ENCODE data around the gene CAPN2. TPM values are rescaled to one million over a fixed set of nuclear protein-coding genes. Genes with fewer than 3 reads are reported as not detected.

Gene CAPN2
- total and polyA plus RNA-seq, 4 donors, result 99.8 to 213 (median 199) TPM

DNA sequence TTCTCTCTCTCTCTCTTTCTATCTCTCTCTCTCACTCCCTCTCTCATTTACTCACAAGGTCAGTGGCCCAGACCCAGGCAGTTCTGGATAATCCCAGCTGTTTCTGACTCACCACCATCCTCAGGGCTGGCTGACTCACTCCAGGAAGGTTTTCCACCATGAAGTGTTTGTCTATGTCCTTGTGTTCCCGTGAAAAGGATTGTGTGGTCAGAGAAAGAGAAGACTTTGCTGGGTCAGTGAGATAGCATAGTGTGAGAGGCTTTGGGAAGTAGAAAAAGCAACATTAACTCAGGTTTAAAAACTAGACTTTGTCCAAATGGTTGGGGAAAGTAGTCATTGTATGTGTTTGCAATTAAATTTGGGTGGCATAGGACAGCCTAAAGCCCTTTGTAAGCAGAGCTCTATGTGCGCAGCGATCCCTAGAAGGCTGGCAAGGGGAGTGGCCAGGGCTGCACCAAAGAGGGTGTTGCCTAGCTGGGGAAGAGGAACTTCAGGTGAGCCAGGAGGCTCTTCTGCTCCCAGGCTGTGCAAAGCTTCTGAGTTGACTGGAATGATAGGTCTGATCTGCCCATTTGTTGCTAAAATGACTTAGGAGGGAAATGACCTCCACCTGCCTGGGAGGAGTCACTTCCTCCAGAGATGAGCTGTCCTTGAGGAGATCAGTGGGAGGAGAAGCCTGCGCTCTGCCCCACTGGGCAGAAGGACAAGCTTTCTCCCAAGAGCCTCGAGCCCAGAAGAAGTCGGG lies 4.9 kb upstream of the CAPN2 start:
- H3K4me3 ChIP-seq (ENCODE audit: low read length in 2 of 2), result no peak overlapping the region
- H3K9me3 ChIP-seq (ENCODE audit: control insufficient read depth, low read length), result no peaks in the 10 kb centered on the region
- H3K36me3 ChIP-seq (ENCODE audit: control insufficient read depth in 1 of 2, insufficient read depth in 2 of 2, low read length in 1 of 2), result no peaks in the 10 kb centered on the region
- H3K27me3 ChIP-seq (ENCODE audit: control insufficient read depth in 1 of 2, insufficient read depth in 2 of 2, low read length in 1 of 2), result no peaks in the 10 kb centered on the region
- 36 to 53% methylated on average over 6 of the region's 6 CpGs for WGBS, 2 donors
- peak; percentile 86 for DNase-seq
- intact Hi-C loops (cut with DNase I), result loop anchor here in 1 of 2 donors (5.0 kb wide), 1 partner anchor 120 kb away; no protein-coding TSS in a partner anchor
- peaks cover 0 to 6% of the 10 kb centered on the region in 2 donors for H3K4me1 ChIP-seq (ENCODE audit: control insufficient read depth in 1 of 2, insufficient read depth in 2 of 2, low read length in 2 of 2)
- peak; percentile 86 for ATAC-seq (ENCODE audit: low FRiP score)
- peak overlapping the region; percentile 18 to 82 for H3K27ac ChIP-seq (ENCODE audit: low read depth in 1 of 2, low read length in 2 of 2)

- Histone ChIP-seq H3K27me3 (ENCODE audit: control insufficient read depth in 1 of 2, insufficient read depth in 2 of 2, low read length in 1 of 2) (no peaks in the 10 kb centered on the region), H3K27ac (ENCODE audit: low read depth in 1 of 2, low read length in 2 of 2) (peak overlapping the region; percentile 18 to 82), H3K36me3 (ENCODE audit: control insufficient read depth in 1 of 2, insufficient read depth in 2 of 2, low read length in 1 of 2) (no peaks in the 10 kb centered on the region), H3K4me1 (ENCODE audit: control insufficient read depth in 1 of 2, insufficient read depth in 2 of 2, low read length in 2 of 2) (peaks cover 0 to 6% of the 10 kb centered on the region in 2 donors), H3K9me3 (ENCODE audit: control insufficient read depth, low read length) (no peaks in the 10 kb centered on the region), H3K4me3 (ENCODE audit: low read length in 2 of 2) (no peak overlapping the region)
- ATAC-seq (ENCODE audit: low FRiP score) (no peak), DNase-seq (no peak)
- intact Hi-C loops (cut with DNase I), result loop anchor here in 1 of 2 donors (5.0 kb wide), 1 partner anchor 119 kb away; no protein-coding TSS in a partner anchor
- 70 to 77% methylated on average over 5 of the region's 5 CpGs for WGBS, 2 donors
Observed at GRCh38 chr1:223708001-223708359, 4.4 kb upstream of the CAPN2 start.

DNA sequence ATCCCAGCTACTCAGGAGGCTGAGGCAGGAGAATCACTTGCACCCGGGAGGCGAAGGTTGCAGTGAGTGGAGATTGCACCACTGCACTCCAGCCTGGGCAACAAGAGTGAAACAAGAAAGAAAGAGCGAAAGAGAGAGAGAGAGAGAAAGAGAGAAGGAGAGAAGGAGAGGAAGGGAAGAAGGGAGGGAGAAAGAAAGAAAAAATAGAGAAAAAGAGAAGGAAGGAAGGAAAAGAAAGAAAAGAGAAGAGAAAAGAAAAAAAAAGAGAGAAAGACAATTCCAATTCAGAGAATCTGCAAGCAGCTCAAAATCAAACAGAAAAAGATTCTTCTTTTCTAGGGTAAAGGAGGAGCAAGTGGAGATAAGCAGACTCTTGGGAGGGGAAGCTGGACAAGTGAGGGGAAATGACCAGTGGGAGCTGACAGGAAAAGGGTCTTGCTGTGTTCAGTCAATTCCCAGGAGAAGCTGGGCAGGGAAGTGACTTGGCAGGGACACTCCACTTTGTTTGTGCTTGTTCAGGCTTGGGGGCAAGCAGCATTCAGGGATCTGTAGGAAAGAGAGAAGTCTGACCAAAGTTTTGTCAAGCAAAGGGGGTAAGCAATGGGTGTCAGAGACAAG lies 3.6 kb upstream of the CAPN2 start:
- no peaks in the 10 kb centered on the region for H3K9me3 ChIP-seq (ENCODE audit: control insufficient read depth, low read length)
- no peaks in the 10 kb centered on the region for H3K36me3 ChIP-seq (ENCODE audit: control insufficient read depth in 1 of 2, insufficient read depth in 2 of 2, low read length in 1 of 2)
- no peaks in the 10 kb centered on the region for H3K27me3 ChIP-seq (ENCODE audit: control insufficient read depth in 1 of 2, insufficient read depth in 2 of 2, low read length in 1 of 2)
- WGBS, 2 donors, result 96 to 99% methylated on average over 3 of the region's 3 CpGs
- DNase-seq (no peak), ATAC-seq (ENCODE audit: low FRiP score) (no peak)
- H3K27ac ChIP-seq (ENCODE audit: low read depth in 1 of 2, low read length in 2 of 2), result no peak overlapping the region
- H3K4me3 ChIP-seq (ENCODE audit: low read length in 2 of 2), result no peak overlapping the region
- peaks cover 0 to 6% of the 10 kb centered on the region in 2 donors for H3K4me1 ChIP-seq (ENCODE audit: control insufficient read depth in 1 of 2, insufficient read depth in 2 of 2, low read length in 2 of 2)
- intact Hi-C loops (cut with DNase I), result loop anchor here in 1 of 2 donors (5.0 kb wide), 1 partner anchor 119 kb away; no protein-coding TSS in a partner anchor

DNA sequence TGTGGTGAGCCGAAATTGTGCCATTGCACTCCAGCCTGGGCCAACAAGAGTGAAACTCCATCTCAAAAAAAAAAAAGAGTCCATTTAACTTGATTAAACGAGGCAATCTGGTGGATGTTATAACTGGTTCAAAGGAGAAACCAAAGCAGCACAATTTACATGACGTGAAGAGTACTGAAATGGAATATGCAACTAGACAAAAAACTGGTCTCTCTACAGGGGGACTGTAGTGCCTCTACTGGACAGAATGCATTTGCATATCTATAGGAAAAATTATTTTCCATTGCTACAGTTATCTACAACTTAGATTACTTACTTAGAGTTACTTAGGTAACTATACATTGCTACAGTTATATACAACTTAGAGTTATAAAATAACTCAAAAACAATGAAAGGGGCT lies 2.7 kb upstream of the CAPN2 start:
- no peak for ATAC-seq (ENCODE audit: low FRiP score)
- 49 to 52% methylated on average over 3 of the region's 3 CpGs for WGBS, 2 donors
- Histone ChIP-seq H3K36me3 (ENCODE audit: control insufficient read depth in 1 of 2, insufficient read depth in 2 of 2, low read length in 1 of 2) (no peaks in the 10 kb centered on the region), H3K4me1 (ENCODE audit: control insufficient read depth in 1 of 2, insufficient read depth in 2 of 2, low read length in 2 of 2) (peaks cover 0 to 6% of the 10 kb centered on the region in 2 donors), H3K9me3 (ENCODE audit: control insufficient read depth, low read length) (no peaks in the 10 kb centered on the region), H3K4me3 (ENCODE audit: low read length in 2 of 2) (no peak overlapping the region), H3K27ac (ENCODE audit: low read depth in 1 of 2, low read length in 2 of 2) (no peak overlapping the region), H3K27me3 (ENCODE audit: control insufficient read depth in 1 of 2, insufficient read depth in 2 of 2, low read length in 1 of 2) (no peaks in the 10 kb centered on the region)
- intact Hi-C loops (cut with DNase I), result loop anchor here in 1 of 2 donors (5.0 kb wide), 1 partner anchor 118 kb away; no protein-coding TSS in a partner anchor
- no peak for DNase-seq

DNA sequence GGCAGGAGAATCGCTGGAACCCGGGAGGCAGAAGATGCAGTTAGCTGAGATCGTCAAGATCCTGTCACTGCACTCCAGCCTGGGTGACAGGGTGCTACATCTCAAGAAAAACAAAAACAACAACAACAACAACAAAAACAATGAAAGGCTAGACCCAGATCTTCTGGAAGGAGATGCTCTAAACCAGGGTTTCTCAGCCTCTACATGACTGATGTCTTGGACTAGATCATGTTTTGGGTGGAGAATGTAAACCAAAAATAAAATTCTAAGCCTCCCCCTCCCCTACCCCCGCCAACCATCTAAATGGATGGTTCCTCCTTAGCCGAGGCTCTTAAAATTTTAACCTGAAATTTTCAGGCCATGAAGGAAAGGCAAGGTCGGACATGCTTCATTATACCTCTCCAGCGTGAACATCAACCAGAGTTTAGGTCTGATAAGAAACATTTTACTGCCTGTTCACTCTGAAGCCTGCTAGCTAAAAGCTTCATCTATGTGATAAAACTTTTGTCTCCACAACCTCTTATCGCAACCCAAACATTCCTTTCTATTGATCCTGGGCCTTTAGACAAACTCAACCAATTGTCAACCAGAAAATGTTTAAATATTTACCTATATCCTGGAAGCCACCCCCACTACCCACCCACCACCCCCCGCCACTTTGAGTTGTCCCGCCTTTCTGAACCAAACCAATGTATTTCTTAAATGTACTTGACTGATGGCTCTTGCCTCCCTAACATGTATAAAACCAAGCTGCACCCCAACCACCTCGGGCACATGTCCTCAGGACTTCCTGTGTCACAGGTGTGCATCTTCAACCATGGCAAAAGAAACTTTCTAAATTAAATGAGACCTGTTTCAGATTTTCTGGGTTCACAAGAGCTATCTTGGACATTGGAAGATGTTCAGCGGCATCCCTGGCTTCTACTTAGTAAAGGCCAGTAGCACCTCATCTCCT lies 1.9 kb upstream of the CAPN2 start:
- DNase-seq (no peak), ATAC-seq (ENCODE audit: low FRiP score) (no peak)
- 87 to 96% methylated on average over 12 of the region's 12 CpGs for WGBS, 2 donors
- H3K36me3 ChIP-seq (ENCODE audit: control insufficient read depth in 1 of 2, insufficient read depth in 2 of 2, low read length in 1 of 2), result no peaks in the 10 kb centered on the region
- no peak overlapping the region for H3K4me3 ChIP-seq (ENCODE audit: low read length in 2 of 2)
- no peaks in the 10 kb centered on the region for H3K27me3 ChIP-seq (ENCODE audit: control insufficient read depth in 1 of 2, insufficient read depth in 2 of 2, low read length in 1 of 2)
- no peaks in the 10 kb centered on the region for H3K9me3 ChIP-seq (ENCODE audit: control insufficient read depth, low read length)
- intact Hi-C loops (cut with DNase I), result no loop called here
- peaks cover 0 to 1% of the 10 kb centered on the region in 2 donors for H3K4me1 ChIP-seq (ENCODE audit: control insufficient read depth in 1 of 2, insufficient read depth in 2 of 2, low read length in 2 of 2)
- no peak overlapping the region for H3K27ac ChIP-seq (ENCODE audit: low read depth in 1 of 2, low read length in 2 of 2)

GRCh38 chr1:223711173-223711572 lies 1.2 kb upstream of the CAPN2 start:
- H3K36me3 ChIP-seq (ENCODE audit: control insufficient read depth in 1 of 2, insufficient read depth in 2 of 2, low read length in 1 of 2), result no peaks in the 10 kb centered on the region
- H3K27ac ChIP-seq (ENCODE audit: low read depth in 1 of 2, low read length in 2 of 2), result no peak overlapping the region
- DNase-seq (no peak), ATAC-seq (ENCODE audit: low FRiP score) (no peak)
- 83 to 90% methylated on average over 1 of the region's 1 CpG for WGBS, 2 donors
- no peaks in the 10 kb centered on the region for H3K4me1 ChIP-seq (ENCODE audit: control insufficient read depth in 1 of 2, insufficient read depth in 2 of 2, low read length in 2 of 2)
- H3K9me3 ChIP-seq (ENCODE audit: control insufficient read depth, low read length), result no peaks in the 10 kb centered on the region
- no peaks in the 10 kb centered on the region for H3K27me3 ChIP-seq (ENCODE audit: control insufficient read depth in 1 of 2, insufficient read depth in 2 of 2, low read length in 1 of 2)
- intact Hi-C loops (cut with DNase I), result no loop called here
- H3K4me3 ChIP-seq (ENCODE audit: low read length in 2 of 2), result no peak overlapping the region

- Histone ChIP-seq H3K27ac (ENCODE audit: low read depth in 1 of 2, low read length in 2 of 2) (peak overlapping the region; percentile 13 to 64), H3K4me1 (ENCODE audit: control insufficient read depth in 1 of 2, insufficient read depth in 2 of 2, low read length in 2 of 2) (no peaks in the 10 kb centered on the region), H3K36me3 (ENCODE audit: control insufficient read depth in 1 of 2, insufficient read depth in 2 of 2, low read length in 1 of 2) (no peaks in the 10 kb centered on the region), H3K4me3 (ENCODE audit: low read length in 2 of 2) (no peak overlapping the region), H3K27me3 (ENCODE audit: control insufficient read depth in 1 of 2, insufficient read depth in 2 of 2, low read length in 1 of 2) (no peaks in the 10 kb centered on the region), H3K9me3 (ENCODE audit: control insufficient read depth, low read length) (no peaks in the 10 kb centered on the region)
- ATAC-seq (ENCODE audit: low FRiP score) (no peak), DNase-seq (no peak)
- intact Hi-C loops (cut with DNase I), result loop anchor here (1.0 to 2.0 kb wide), 2 partner anchors 37 to 38 kb away; no protein-coding TSS in a partner anchor
- 67 to 79% methylated on average over 15 of the region's 15 CpGs for WGBS, 2 donors
Observed at GRCh38 chr1:223711747-223712193, 569 bp upstream of the CAPN2 start.

DNA sequence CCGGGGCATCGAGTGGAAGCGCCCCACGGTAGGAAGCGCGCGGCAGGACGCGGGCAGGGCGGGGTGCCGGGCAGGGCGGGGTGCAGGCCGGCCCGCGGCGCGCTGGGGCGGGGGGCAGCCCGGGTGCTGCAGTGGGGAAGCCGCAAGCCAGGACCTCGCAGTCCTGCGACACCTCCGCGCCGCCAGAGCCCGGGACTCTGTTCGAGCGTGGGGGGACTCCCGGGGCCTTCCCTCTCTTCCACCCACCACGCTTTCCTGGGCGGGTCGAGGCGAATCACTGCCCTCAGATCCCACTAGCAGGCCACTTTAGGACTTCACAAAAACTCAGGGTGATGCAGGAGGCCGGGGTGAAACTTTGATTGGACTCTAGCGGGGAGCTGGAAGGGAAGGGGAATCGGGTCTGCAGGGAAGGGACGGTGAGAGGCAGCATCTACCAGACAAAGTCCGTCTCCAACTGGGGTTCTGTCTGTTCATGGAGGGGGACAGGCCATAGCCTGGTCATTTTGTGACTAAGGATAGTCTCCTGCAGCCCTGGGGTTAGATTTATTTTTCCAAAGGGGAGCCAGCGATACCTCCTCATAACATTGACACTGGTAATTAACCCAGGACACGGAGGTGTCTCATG lies 623 bp downstream of the CAPN2 start:
- 0 to 2% methylated on average over 31 to 40 of the region's 40 CpGs for WGBS, 2 donors
- Histone ChIP-seq H3K4me3 (ENCODE audit: low read length in 2 of 2) (peak overlapping the region; percentile 68 to 91), H3K27me3 (ENCODE audit: control insufficient read depth in 1 of 2, insufficient read depth in 2 of 2, low read length in 1 of 2) (no peaks in the 10 kb centered on the region), H3K4me1 (ENCODE audit: control insufficient read depth in 1 of 2, insufficient read depth in 2 of 2, low read length in 2 of 2) (no peaks in the 10 kb centered on the region), H3K27ac (ENCODE audit: low read depth in 1 of 2, low read length in 2 of 2) (peak overlapping the region; percentile 83 to 94), H3K9me3 (ENCODE audit: control insufficient read depth, low read length) (no peaks in the 10 kb centered on the region), H3K36me3 (ENCODE audit: control insufficient read depth in 1 of 2, insufficient read depth in 2 of 2, low read length in 1 of 2) (no peaks in the 10 kb centered on the region)
- DNase-seq (peak; percentile 61 to 83), ATAC-seq (ENCODE audit: low FRiP score) (peak; percentile 60)
- intact Hi-C loops (cut with DNase I), result loop anchor here (1.0 to 2.0 kb wide), 2 partner anchors 36 kb away; no protein-coding TSS in a partner anchor

All from aorta (tissue), 5 donors.